Measurements from ENCODE around the gene PPFIBP1.

DNA sequence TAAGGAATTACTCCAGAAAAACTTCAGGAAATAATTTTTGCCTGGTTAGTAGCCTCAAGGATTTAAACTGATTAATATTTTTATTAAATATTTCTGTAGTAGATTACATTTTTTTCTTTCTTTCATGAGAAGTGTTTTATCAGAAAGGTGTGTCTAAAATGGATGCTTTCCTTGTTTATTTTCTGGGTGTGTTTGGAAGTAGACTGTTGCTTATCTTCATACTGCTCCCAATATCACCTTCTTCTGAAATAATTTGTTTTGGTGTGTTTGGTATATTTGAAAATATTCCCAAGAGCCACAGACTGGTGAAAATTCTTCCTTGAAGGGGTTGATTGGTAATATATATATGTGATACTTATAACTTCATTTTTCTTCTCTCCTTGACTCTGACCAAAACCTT lies 162.1 kb downstream of the PPFIBP1 start:
- TF ChIP-seq CTCF (IDR thresholded peaks at IDR 0.05) (no peak), SIN3A (IDR thresholded peaks at IDR 0.05; ENCODE audit: borderline replicate concordance, insufficient read depth, low read depth, low read length) (no peak), POLR2AphosphoS5 (IDR thresholded peaks at IDR 0.05; ENCODE audit: low read depth, low read length) (no peak)
